ENCODE data around the gene CLPTM1L. TPM values are rescaled to one million over a fixed set of nuclear protein-coding genes. Genes with fewer than 3 reads are reported as not detected.

The CLPTM1L gene
- total and polyA plus RNA-seq, 12 donors: 40.7 to 96.5 (median 83.2) TPM

DNA sequence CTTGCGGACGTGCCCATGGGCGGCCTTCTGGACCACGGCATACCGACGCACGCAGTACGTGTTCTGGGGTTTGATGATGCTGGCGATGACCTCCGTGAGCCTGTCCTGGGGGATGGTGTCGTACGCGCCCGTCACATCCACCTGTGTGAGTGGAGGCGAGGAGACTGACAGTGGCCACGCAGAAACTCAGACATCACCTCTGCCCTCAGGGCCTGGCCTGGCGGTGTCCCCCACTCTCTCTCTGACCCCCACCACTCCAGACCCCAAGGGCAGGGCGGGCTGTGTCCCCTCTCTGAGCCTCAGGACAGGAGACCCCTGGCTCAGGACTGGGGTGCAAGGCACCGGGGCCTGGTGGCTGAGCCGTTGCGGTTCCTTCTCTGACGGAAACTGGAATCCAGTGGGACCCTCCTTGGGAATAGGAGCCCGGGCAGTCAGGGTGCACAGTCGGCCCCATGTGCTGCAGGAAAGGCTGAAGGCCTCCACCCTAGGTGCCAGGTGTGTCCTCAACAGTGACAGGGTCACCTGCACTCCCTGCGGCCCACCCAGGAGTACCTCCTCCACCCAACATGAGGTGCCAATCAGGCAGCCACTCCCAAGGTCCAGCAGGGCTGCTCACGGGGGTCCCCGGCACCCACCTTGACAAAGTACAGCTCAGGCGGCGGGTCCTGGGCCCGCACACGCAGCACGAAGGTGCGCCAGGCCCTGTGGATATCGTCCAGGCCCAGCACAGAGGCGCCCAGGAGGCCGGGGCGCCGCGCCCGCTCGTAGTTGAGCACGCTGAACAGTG, 66.0 kb downstream of the CLPTM1L start:
- Histone ChIP-seq H3K36me3 (replicated peaks in 1 of 2) (no peaks in the 10 kb centered on the region), H3K27me3 (no peaks in the 10 kb centered on the region), H3K27ac (no peak overlapping the region), H3K4me3 (no peak overlapping the region), H3K9me3 (replicated peaks in 1 of 3) (no peaks in the 10 kb centered on the region), H3K4me1 (replicated peaks in 1 of 2) (no peaks in the 10 kb centered on the region)
- 90 to 96% (median 95%) methylated on average over 6 to 42 of the region's 42 CpGs for WGBS, 4 donors
- TF ChIP-seq, protein P1, sequence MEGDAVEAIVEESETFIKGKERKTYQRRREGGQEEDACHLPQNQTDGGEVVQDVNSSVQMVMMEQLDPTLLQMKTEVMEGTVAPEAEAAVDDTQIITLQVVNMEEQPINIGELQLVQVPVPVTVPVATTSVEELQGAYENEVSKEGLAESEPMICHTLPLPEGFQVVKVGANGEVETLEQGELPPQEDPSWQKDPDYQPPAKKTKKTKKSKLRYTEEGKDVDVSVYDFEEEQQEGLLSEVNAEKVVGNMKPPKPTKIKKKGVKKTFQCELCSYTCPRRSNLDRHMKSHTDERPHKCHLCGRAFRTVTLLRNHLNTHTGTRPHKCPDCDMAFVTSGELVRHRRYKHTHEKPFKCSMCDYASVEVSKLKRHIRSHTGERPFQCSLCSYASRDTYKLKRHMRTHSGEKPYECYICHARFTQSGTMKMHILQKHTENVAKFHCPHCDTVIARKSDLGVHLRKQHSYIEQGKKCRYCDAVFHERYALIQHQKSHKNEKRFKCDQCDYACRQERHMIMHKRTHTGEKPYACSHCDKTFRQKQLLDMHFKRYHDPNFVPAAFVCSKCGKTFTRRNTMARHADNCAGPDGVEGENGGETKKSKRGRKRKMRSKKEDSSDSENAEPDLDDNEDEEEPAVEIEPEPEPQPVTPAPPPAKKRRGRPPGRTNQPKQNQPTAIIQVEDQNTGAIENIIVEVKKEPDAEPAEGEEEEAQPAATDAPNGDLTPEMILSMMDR (IDR thresholded peaks at IDR 0.05): no peak
- no peak for TF ChIP-seq POLR2A (IDR thresholded peaks at IDR 0.05)
- intact Hi-C loops (cut with DNase I): no loop called here
- DNase-seq: no peak

DNA sequence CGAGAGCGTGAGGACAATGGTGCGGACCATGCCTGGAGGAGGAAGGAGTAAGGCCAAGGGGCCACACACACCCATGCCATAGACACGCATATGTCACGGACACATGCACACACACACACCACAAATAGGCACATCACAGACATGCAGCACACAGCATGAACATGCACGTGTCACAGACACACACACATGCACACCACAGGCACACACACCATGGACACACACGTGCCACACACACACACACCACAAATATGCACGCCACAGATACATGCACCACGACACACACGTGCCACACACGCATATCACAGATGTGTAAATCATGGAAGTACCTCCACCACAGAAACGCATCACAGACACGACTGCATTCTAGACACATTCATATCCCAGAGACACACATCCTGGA, 66.7 kb downstream of the CLPTM1L start:
- Histone ChIP-seq H3K36me3 (replicated peaks in 1 of 2) (no peaks in the 10 kb centered on the region), H3K27me3 (no peaks in the 10 kb centered on the region), H3K27ac (no peak overlapping the region), H3K4me1 (replicated peaks in 1 of 2) (no peaks in the 10 kb centered on the region), H3K4me3 (no peak overlapping the region), H3K9me3 (replicated peaks in 1 of 3) (no peaks in the 10 kb centered on the region)
- no peak for DNase-seq
- WGBS, 4 donors: 86 to 98% (median 92%) methylated on average over 5 to 13 of the region's 13 CpGs
- TF ChIP-seq, protein P1 (IDR thresholded peaks at IDR 0.05): no peak
- no peak for TF ChIP-seq POLR2A (IDR thresholded peaks at IDR 0.05)
- intact Hi-C loops (cut with DNase I): no loop called here

DNA sequence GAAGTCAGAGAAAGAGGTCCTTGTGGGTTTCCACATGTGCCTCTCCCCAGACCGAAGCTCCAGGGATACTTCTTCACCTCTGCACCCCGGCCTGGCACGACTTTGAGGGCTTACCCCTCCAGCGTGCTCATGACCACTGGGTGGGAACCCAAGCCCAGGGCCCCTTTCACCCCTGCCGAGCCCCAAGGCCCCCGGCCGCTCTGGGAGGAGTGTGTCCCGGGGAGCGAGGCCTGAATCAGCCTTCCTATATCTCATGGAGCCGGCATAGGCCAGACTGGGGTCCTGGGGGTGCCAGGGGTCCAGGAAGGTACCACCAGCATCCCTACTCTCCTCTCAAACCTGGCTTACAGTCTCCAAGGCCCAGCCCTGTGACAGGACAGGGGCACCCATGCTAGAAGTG, 67.1 kb downstream of the CLPTM1L start:
- Histone ChIP-seq H3K4me1 (replicated peaks in 1 of 2) (no peaks in the 10 kb centered on the region), H3K4me3 (no peak overlapping the region), H3K27me3 (no peaks in the 10 kb centered on the region), H3K9me3 (replicated peaks in 1 of 3) (no peaks in the 10 kb centered on the region), H3K36me3 (replicated peaks in 1 of 2) (no peaks in the 10 kb centered on the region), H3K27ac (no peak overlapping the region)
- TF ChIP-seq POLR2A (IDR thresholded peaks at IDR 0.05): no peak
- TF ChIP-seq, protein P1 (IDR thresholded peaks at IDR 0.05): no peak
- intact Hi-C loops (cut with DNase I): no loop called here
- WGBS, 4 donors: 84 to 100% (median 93%) methylated on average over 1 to 10 of the region's 10 CpGs; no CpG with 5 or more reads in 1 of the 4 donors
- DNase-seq: no peak

DNA sequence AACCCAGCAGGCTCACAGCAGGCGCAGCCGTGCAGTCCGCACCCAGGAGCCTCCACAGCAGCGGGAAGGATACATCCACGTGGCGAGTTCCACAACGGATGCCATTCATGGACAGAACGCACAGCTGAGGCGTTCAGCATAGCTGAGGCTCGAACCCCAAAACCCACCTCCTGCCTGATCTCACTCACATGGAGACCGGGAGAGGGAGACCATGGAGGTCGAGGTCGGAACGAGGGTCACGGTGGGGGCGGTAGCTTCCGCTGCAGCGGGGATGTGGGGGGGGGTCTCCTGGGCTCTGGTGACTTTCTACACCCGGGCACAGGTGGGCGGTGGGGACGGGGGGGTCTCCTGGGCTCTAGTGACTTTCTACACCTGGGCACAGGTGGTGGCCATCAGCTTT, 67.6 kb downstream of the CLPTM1L start:
- intact Hi-C loops (cut with DNase I): no loop called here

More for the DNA sequence above, 67.6 kb downstream of the CLPTM1L start:
- no peaks in the 10 kb centered on the region for H3K9me3 ChIP-seq (replicated peaks in 1 of 3)
- H3K4me3 ChIP-seq: no peak overlapping the region
- WGBS, 4 donors: 82 to 92% (median 87%) methylated on average over 8 to 21 of the region's 21 CpGs
- TF ChIP-seq, protein P1 (IDR thresholded peaks at IDR 0.05): no peak
- TF ChIP-seq POLR2A (IDR thresholded peaks at IDR 0.05): no peak
- no peaks in the 10 kb centered on the region for H3K36me3 ChIP-seq (replicated peaks in 1 of 2)
- no peak overlapping the region for H3K27ac ChIP-seq
- no peaks in the 10 kb centered on the region for H3K27me3 ChIP-seq
- H3K4me1 ChIP-seq (replicated peaks in 1 of 2): no peaks in the 10 kb centered on the region
- DNase-seq: no peak

All from adrenal gland (tissue), 12 donors.